H54 (cell line): ENCODE results near the gene AKAP1.
"Not testable (repeated sequence)": the region's sequence is repeated elsewhere in the genome, so short reads cannot be mapped to it uniquely, and the experiment has no call there.

Source experiments
- DNase-seq: peaks from one replicate; pipeline ENCODE4 v3.0.0; 2011; ENCODE audit warnings: low spot score, mixed read lengths; ENCODE audit not compliant: insufficient read length
- FAIRE-seq: peaks from 3 replicates; lab custom pipeline; 2011; peaks lifted over from hg19 to GRCh38; lab: Jason Lieb, UNC
- POLR2A ChIP-seq: IDR thresholded peaks from 2 replicates; pipeline ENCODE4 v1.6.1; 2011; ENCODE audit warnings: low read depth, mild to moderate bottlenecking, low read length

Gene AKAP1

GRCh38 chr17:57086069-57086930, 1.3 kb downstream of the AKAP1 start:
- TF ChIP-seq POLR2A: 0 out of 2 replicates have a peak, but pooled peaks have one; percentile 11
- FAIRE-seq: no peak
- peak; percentile 61 for DNase-seq

DNA sequence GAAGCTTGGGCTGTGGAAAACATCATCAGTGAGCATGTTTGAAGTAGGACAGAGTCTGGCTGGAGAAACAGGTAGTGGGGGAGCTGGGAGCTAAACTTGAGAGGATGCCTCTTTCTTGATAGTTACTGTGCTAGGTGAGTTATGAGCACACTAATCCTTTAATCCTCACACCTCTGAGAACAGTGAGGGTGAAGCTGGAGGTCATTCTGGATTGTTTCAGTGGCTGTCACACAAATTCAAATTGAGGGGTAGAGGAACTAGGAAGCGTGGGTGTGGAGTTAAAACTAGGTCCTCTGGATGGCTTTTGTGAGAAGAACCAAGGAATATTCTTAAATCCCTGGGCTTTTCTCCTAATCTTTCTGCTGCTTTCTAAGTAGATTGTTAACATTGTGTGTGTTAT, 3.3 kb downstream of the AKAP1 start:
- DNase-seq (no peak), FAIRE-seq (no peak)
- no peak for TF ChIP-seq POLR2A

DNA sequence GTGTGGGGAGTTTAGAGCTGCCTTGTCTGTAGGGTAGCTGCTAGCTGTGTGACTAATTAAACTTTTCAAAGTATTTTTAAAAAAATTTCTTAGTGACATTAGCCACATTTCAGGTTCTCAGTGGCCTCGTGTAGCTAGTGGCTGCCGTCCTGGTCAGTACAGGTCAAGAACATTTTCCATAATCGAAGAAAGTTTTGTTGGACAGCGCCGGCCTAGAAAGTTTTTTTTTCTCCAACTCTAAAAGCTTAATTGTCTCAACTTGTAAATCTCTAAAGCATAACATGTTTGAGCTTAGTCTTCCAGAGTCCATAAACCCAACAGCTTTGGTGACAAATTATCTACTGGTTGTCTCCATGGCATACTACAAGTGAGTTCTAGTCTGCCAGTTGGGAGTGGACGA, 4.3 kb downstream of the AKAP1 start:
- FAIRE-seq: no peak
- DNase-seq: no peak
- no peak for TF ChIP-seq POLR2A

DNA sequence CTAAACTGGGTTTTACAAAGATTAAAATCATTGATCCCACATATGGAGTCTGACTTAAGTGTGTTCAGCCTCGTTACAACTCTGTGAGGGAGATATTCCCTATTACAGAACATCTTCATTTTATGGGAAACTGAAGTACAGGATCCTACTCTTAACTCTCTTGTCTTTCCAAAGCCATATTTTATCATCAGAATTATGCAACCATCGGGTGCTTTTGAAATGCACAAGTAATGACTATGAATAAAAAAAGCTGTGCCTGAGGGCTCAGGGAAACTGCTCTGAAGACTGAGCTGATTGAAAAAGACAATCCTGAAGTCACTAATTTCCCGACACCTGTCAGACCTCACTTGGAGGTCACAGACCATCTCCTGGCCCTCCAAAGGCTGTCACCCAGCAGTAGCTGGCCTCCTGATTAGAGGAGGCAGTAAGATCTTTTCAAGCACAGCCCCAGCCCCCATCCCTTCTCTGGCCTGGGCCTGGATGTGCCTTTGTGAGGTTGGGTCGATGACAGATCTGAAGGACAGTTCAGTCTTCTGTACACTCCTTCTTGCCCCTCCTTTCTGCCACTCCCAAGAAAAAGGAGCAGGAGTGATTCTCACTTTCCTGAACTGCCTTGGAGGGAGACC, 5.6 kb downstream of the AKAP1 start:
- DNase-seq (no peak), FAIRE-seq (no peak)
- TF ChIP-seq POLR2A: no peak

GRCh38 chr17:57091186-57091618, 6.2 kb downstream of the AKAP1 start:
- TF ChIP-seq POLR2A: no peak
- FAIRE-seq (no peak), DNase-seq (no peak)

DNA sequence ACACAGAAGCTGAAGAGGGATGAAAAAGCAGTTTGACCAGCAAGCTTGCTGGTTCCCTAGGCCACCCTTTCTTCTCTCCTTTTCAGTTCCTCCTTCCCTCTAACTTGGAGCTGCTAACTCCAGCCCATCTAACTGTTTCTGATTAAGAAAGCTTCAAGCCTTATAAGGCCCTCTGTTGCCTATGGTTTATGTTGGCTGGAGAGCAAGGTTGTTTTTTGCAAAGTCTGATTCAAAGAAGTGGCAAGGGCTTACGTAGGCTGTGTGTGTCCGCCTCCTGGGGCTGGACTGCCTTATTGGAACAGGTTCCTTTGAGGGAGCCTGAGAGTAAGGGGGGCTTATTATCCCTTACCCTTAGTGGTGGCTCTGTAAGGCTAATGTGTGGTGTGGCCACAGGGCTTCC, 7.1 kb downstream of the AKAP1 start:
- no peak for FAIRE-seq
- no peak for DNase-seq
- no peak for TF ChIP-seq POLR2A

DNA sequence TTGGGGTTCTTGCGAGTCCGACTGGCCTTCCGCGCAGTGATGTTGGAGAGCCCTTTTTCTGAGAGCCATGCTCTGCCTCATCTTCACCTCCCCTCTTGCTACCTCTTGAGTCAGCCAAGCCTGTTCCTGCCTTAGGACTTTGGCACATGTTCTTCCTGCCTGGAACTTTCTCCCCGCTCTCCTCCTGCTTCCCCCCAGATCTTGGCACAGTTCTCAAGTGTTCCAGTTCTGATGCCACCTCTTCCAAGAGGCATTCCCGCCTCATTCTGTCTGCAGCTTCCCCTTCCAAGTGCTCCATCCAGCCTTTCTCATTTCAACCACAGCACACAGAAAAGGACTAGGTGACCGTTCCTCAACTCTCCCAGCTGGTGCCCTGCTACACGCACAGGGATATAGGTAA, 7.7 kb downstream of the AKAP1 start:
- FAIRE-seq (no peak), DNase-seq (no peak)
- no peak for TF ChIP-seq POLR2A

DNA sequence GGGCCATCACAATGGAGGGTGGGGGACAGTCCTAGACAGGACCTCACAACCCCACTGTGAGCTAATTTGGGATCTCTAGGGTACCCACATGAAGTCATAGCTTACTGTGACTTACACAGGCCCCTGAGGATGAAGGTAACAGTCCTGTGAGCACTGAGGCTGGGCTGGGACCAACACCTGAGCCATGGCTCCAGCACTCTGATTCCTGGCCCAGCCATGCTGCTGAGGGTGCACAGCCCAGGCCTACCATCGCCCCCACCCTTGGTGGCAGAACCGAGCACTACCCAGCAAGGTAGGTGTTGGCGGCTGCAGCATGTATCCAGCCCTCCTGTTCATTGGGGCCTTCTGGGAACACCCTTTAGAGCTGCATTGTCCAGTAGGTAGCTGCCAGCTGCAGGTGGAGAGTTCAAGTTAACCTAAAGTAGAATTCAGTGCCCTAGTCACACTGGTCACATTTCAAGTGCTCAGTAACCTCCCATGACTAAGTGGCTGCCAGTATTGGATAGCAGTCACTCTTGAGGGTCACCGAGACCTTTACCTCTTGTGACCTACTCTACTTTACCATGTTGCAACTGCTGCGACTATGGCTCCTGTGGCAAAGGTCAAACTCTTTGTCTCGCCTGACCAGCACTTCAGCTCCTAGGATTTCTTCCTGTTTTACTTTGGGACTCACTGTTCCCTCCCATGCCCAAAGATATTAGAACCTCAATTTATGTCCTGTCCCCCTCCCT, 11.6 kb downstream of the AKAP1 start:
- no peak for DNase-seq
- no peak for TF ChIP-seq POLR2A
- no peak for FAIRE-seq

DNA sequence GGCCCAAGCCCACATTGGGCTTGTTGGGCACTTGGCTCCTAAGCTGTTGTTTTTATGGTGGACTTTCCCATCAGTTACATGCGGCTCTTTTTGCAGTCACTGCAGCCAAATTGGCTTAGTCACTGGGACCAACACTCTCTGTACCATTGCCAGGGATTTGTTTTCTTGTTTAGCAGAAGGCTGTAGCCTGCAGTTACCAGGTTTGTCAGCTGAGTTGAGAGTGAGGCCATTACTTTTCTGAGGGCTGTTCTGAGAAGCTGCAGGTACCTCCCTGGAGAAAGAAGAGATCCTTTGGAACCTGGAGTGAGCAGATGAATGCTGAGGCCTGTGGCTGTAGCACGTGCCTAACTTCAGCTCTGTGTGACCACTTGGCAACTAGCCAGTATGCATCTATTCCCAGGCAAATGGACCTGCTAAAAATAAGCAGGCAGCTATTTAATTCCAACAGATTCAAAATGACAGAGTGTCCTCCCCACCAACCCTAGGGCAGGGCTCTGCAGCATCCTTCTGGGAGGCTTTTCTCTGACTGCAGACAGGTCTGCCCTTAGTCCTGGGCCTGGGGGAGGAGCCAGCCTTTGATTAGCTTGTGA, 12.9 kb downstream of the AKAP1 start:
- TF ChIP-seq POLR2A: no peak
- FAIRE-seq: no peak
- peak; percentile 49 for DNase-seq

- no peak for FAIRE-seq
- TF ChIP-seq POLR2A: no peak
- no peak for DNase-seq
Observed at GRCh38 chr17:57099165-57099564, 14.1 kb downstream of the AKAP1 start.

DNA sequence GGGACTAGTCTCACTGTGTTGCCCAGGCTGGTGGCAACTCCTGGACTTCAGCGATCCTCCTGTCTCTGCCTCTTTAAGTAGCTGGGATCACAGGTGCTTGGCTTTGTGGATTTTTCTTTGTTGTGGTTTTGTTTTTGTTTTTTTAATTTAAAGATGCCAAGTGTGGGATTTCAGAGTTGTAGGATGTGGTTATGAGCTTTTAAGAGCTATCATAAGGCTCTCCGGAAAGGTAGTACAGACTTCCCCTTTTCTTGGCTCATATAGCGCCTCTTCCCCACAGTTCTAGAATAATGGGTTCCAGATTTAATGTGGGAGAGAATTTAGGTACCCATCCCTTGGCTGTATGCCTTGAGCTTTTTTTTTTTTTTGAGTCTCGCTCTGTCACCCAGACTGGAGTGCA, 17.1 kb downstream of the AKAP1 start:
- DNase-seq: no peak
- no peak for TF ChIP-seq POLR2A
- no peak for FAIRE-seq

GRCh38 chr17:57102660-57103059, 17.6 kb downstream of the AKAP1 start:
- not testable (repeated sequence) for FAIRE-seq, DNase-seq

- DNase-seq: peak; percentile 51
Observed at GRCh38 chr17:57104461-57105175, 19.6 kb downstream of the AKAP1 start.

More at GRCh38 chr17:57104461-57105175, 19.6 kb downstream of the AKAP1 start:
- TF ChIP-seq POLR2A: no peak
- no peak for FAIRE-seq
